C4-2B (cell line): ENCODE measurements around the gene TCL1B.

Source experiments
- CTCF ChIP-seq: fragments of 450-650 bp; conservative IDR thresholded peaks from 2 replicates; pipeline ENCODE4 v1.5.1; 2017; ENCODE audit warnings: mild to moderate bottlenecking
- ZFX ChIP-seq: fragments of 450-650 bp; IDR thresholded peaks from 2 replicates; pipeline ENCODE4 v1.6.1; 2017

GRCh38 chr14:95730126-95730525, 43.9 kb downstream of the TCL1B start:
- TF ChIP-seq CTCF (no peak), ZFX (no peak)
